PC-3 (cell line): ENCODE measurements around the gene SNRNP25. TPM values are rescaled to one million over a fixed set of nuclear protein-coding genes. Genes with fewer than 3 reads are reported as not detected.
A peak's percentile ranks its signal among the peaks of the same experiment; 100 is the strongest.

Source experiments
- ATAC-seq: fragments of 200-7000 bp; cut with Tn5 transposase; 2 replicates; pipeline ENCODE4 v1.9.1; 2020; ENCODE audit warnings: mild to moderate bottlenecking, moderate library complexity
- BruUV-seq: library from RNA; stranded (reverse); fragments of 400-500 nt; replicated peaks from 2 replicates; lab custom pipeline; 2021; lab: Mats Ljungman, UMichigan
- CTCF ChIA-PET: fragments of 300-600 bp; sonication (Branson Sonifier 250); formaldehyde crosslinking; loops from one replicate; lab custom pipeline; 2022; ENCODE audit warnings: antibody characterized with exemption; lab: Charles Lee
- POLR2A ChIA-PET: fragments of 300-600 bp; sonication (Branson Sonifier 250); formaldehyde crosslinking; loops from one replicate; lab custom pipeline; 2022; ENCODE audit warnings: antibody characterized with exemption; ENCODE audit not compliant: unreplicated experiment; lab: Charles Lee
- DNase-seq: peaks from one replicate; pipeline ENCODE4 v3.0.0-alpha.2; 2015
- H2AFZ ChIP-seq: fragments of 300-600 bp; sonication (generic); 2 replicates; pipeline ENCODE4 v1.6.0; 2016; ENCODE audit warnings: antibody characterized with exemption, low read length
- H3F3A ChIP-seq: fragments of 300-600 bp; sonication (generic); one replicate; pipeline ENCODE4 v1.6.0; 2017; ENCODE audit warnings: antibody characterized with exemption, low read length, control low read depth, mild to moderate bottlenecking; ENCODE audit not compliant: unreplicated experiment
- H3K27ac ChIP-seq: fragments of 300-600 bp; sonication (generic); 2 replicates; pipeline ENCODE4 v1.5.1; 2016; ENCODE audit warnings: mild to moderate bottlenecking, low read length
- H3K27me3 ChIP-seq: fragments of 300-600 bp; sonication (generic); 2 replicates; pipeline ENCODE4 v1.6.1; 2016; ENCODE audit warnings: low read length, mixed read lengths
- H3K36me3 ChIP-seq: fragments of 300-600 bp; sonication (generic); 2 replicates; pipeline ENCODE4 v1.6.1; 2016; ENCODE audit warnings: low read depth, mixed run types, low read length, mixed read lengths
- H3K4me1 ChIP-seq: fragments of 300-600 bp; sonication (generic); 2 replicates; pipeline ENCODE4 v1.5.1; 2016; ENCODE audit warnings: low read length; ENCODE audit not compliant: insufficient read depth
- H3K4me2 ChIP-seq: fragments of 300-600 bp; sonication (generic); 2 replicates; pipeline ENCODE4 v1.6.0; 2016; ENCODE audit warnings: low read length
- H3K4me3 ChIP-seq: fragments of 300-600 bp; sonication (generic); 2 replicates; pipeline ENCODE4 v1.5.1; 2016; ENCODE audit warnings: mild to moderate bottlenecking, low read length, mixed read lengths
- H3K79me2 ChIP-seq: fragments of 300-600 bp; sonication (generic); 2 replicates; pipeline ENCODE4 v1.6.1; 2017; ENCODE audit warnings: low read length, mixed read lengths
- H3K9ac ChIP-seq: fragments of 300-600 bp; sonication (generic); 2 replicates; pipeline ENCODE4 v1.6.0; 2016; ENCODE audit warnings: mild to moderate bottlenecking, low read length
- H3K9me2 ChIP-seq: fragments of 300-600 bp; sonication (generic); replicated peaks from 2 replicates; pipeline ENCODE4 v1.6.1; 2016; ENCODE audit warnings: mixed run types, low read length, mixed read lengths
- H3K9me3 ChIP-seq: fragments of 300-600 bp; sonication (generic); 2 replicates; pipeline ENCODE4 v1.6.1; 2016; ENCODE audit warnings: low read length, mixed read lengths
- H4K20me1 ChIP-seq: fragments of 300-600 bp; sonication (generic); 2 replicates; pipeline ENCODE4 v1.6.1; 2016; ENCODE audit warnings: low read length, mixed read lengths
- CTCF ChIP-seq: fragments of 300-600 bp; sonication (generic); conservative IDR thresholded peaks from 2 replicates; pipeline ENCODE4 v1.5.1; 2017; ENCODE audit warnings: antibody characterized with exemption, low read depth, mild to moderate bottlenecking, low read length
- EZH2 ChIP-seq: fragments of 300-600 bp; sonication (generic); IDR thresholded peaks from one replicate; pipeline ENCODE4 v1.6.1; 2017; ENCODE audit warnings: antibody characterized with exemption, mild to moderate bottlenecking, low read length; ENCODE audit not compliant: unreplicated experiment
- EZH2phosphoT487 ChIP-seq: fragments of 300-600 bp; sonication (generic); IDR thresholded peaks from 2 replicates; pipeline ENCODE4 v1.6.1; 2018; ENCODE audit warnings: mild to moderate bottlenecking, antibody characterized with exemption, low read length, borderline replicate concordance
- intact Hi-C: fragments of 100-400 bp; cut with micrococcal nuclease; formaldehyde crosslinking; loops from 2 replicates; pipeline ENCODE4 v1.9.0; 2023
- total RNA-seq: library from RNA; depleted of rRNA; stranded (reverse); fragments of >200 nt; gene quantifications from 2 replicates; pipeline ENCODE4 v1.2.3, GENCODE V29; 2014

SNRNP25 gene
- total RNA-seq, 1 experiment from 2014 or later = 45.8 TPM

GRCh38 chr16:84718-85406 is 31.2 kb downstream of the SNRNP25 start:
- ATAC-seq = peak; percentile 93

GRCh38 chr16:85407-85782 is 31.8 kb downstream of the SNRNP25 start:
- H3K27ac ChIP-seq = peak overlapping the region; percentile 71
- ATAC-seq = no peak
- no peaks in the 10 kb centered on the region for H3K9me3 ChIP-seq

More at GRCh38 chr16:84718-85406, 31.2 kb downstream of the SNRNP25 start:
- peak overlapping the region; percentile 35; the same call in 1 of the 2 replicates for H3K9ac ChIP-seq
- H3K27ac ChIP-seq = peak overlapping the region; percentile 71
- no peaks in the 10 kb centered on the region for H3K27me3 ChIP-seq
- H2AFZ ChIP-seq = no peak overlapping the region
- peaks cover 10% of the 10 kb centered on the region; the same call in 1 of the 2 replicates for H4K20me1 ChIP-seq
- DNase-seq = peak; percentile 73
- peak overlapping the region; percentile 48; the same call in 1 of the 2 replicates for H3K4me2 ChIP-seq
- TF ChIP-seq CTCF (no peak), EZH2phosphoT487 (no peak), EZH2 (no peak)
- H3F3A ChIP-seq = no peaks in the 10 kb centered on the region
- H3K79me2 ChIP-seq = no peaks in the 10 kb centered on the region
- H3K4me3 ChIP-seq = no peak overlapping the region
- H3K9me3 ChIP-seq = no peaks in the 10 kb centered on the region
- H3K9me2 ChIP-seq = no peaks in the 10 kb centered on the region
- intact Hi-C loops = no loop called here
- H3K4me1 ChIP-seq = peaks cover 18% of the 10 kb centered on the region
- POLR2A ChIA-PET = no interaction called here
- CTCF ChIA-PET = interaction anchor here (0.5 to 0.6 kb wide), 2 partner anchors 12 kb away, joined by 3 to 4 read pairs; no protein-coding TSS in a partner anchor
- BruUV-seq = no TSS peak
- no peaks in the 10 kb centered on the region; the same call in 1 of the 2 replicates for H3K36me3 ChIP-seq

More at GRCh38 chr16:85407-85782, 31.8 kb downstream of the SNRNP25 start:
- H3K27me3 ChIP-seq = no peaks in the 10 kb centered on the region
- ChIA-PET CTCF (interaction anchor here (0.6 kb wide), 1 partner anchor 11 kb away, joined by 4 read pairs; no protein-coding TSS in a partner anchor), POLR2A (no interaction called here)
- TF ChIP-seq EZH2phosphoT487 (no peak), EZH2 (no peak), CTCF (no peak)
- H3F3A ChIP-seq = no peaks in the 10 kb centered on the region
- intact Hi-C loops = no loop called here
- H3K4me1 ChIP-seq = peaks cover 18% of the 10 kb centered on the region
- H3K4me3 ChIP-seq = no peak overlapping the region
- no peak for DNase-seq
- no peak overlapping the region for H3K9ac ChIP-seq
- no peak overlapping the region for H2AFZ ChIP-seq
- no peaks in the 10 kb centered on the region for H3K9me2 ChIP-seq
- H3K36me3 ChIP-seq = no peaks in the 10 kb centered on the region; the same call in 1 of the 2 replicates
- no peaks in the 10 kb centered on the region for H3K79me2 ChIP-seq
- H3K4me2 ChIP-seq = peak overlapping the region; percentile 48; the same call in 1 of the 2 replicates
- peaks cover 10% of the 10 kb centered on the region; the same call in 1 of the 2 replicates for H4K20me1 ChIP-seq
- no TSS peak for BruUV-seq
